Endothelial cell of umbilical vein (primary cell): ENCODE measurements around the gene ARHGEF12. TPM values are rescaled to one million over a fixed set of nuclear protein-coding genes. Genes with fewer than 3 reads are reported as not detected.

Source experiments
- BruUV-seq: library from RNA; stranded (reverse); fragments of 400-500 nt; replicated peaks from 2 replicates; lab custom pipeline; 2021; lab: Mats Ljungman, UMichigan
- CTCF ChIA-PET: fragments of 300-600, 350-600 bp; sonication (Branson Sonifier 250); formaldehyde crosslinking; loops from one replicate; lab custom pipeline; 2021; ENCODE audit warnings: antibody characterized with exemption, inconsistent platforms; lab: Charles Lee
- POLR2A ChIA-PET: fragments of 300-600, 350-600 bp; sonication (Branson Sonifier 250); formaldehyde crosslinking; loops from one replicate; lab custom pipeline; 2021; ENCODE audit warnings: antibody characterized with exemption, inconsistent platforms; lab: Charles Lee
- DNase-seq: peaks from one replicate; pipeline ENCODE4 v3.0.0-alpha.2; 2011; ENCODE audit warnings: low read depth, low spot score
- FAIRE-seq: peaks from 2 replicates; lab custom pipeline; 2011; peaks lifted over from hg19 to GRCh38; lab: Jason Lieb, UNC
- H2AFZ ChIP-seq: 2 replicates; pipeline ENCODE4 v1.6.0; 2012; ENCODE audit warnings: low read depth, low read length, control low read depth, inconsistent platforms
- H3K27ac ChIP-seq: 2 replicates; pipeline ENCODE4 v1.5.1; 2011; ENCODE audit warnings: low read depth, mild to moderate bottlenecking, control low read depth, low read length, moderate library complexity; ENCODE audit not compliant: insufficient read depth
- H3K27me3 ChIP-seq, 2 experiments: 2 replicates each; pipeline versions ENCODE4 v1.6.0 to v1.6.1; 2011; ENCODE audit warnings: low read length in 2 of 2, mixed read lengths in 1 of 2; ENCODE audit not compliant: control insufficient read depth in 2 of 2, insufficient read depth in 2 of 2
- H3K36me3 ChIP-seq, 2 experiments: 2 replicates in 1 of 2; 3 replicates in 1 of 2; pipeline ENCODE4 v1.5.1; 2011; ENCODE audit warnings: low read length in 2 of 2, mild to moderate bottlenecking in 1 of 2, moderate library complexity in 1 of 2; ENCODE audit not compliant: control insufficient read depth in 2 of 2, insufficient read depth in 2 of 2; ENCODE audit errors: extremely low read depth in 1 of 2
- H3K4me1 ChIP-seq: 3 replicates; pipeline ENCODE4 v1.5.1; 2011; ENCODE audit warnings: mild to moderate bottlenecking, low read length; ENCODE audit not compliant: control insufficient read depth, insufficient read depth; ENCODE audit errors: extremely low read depth
- H3K4me2 ChIP-seq: 2 replicates; pipeline ENCODE4 v1.6.1; 2011; ENCODE audit warnings: low read length, control low read depth, mixed read lengths; ENCODE audit not compliant: insufficient read depth
- H3K4me3 ChIP-seq, 3 experiments: fragments of 200-600 bp in 1 of 3; sonication (generic), shearing (Covaris generic) in 1 of 3; replicated peaks in 1 of 3; 2 replicates each; pipeline ENCODE4 v1.5.1; 2011 to 2016; ENCODE audit warnings: control low read depth in 3 of 3, low read length in 3 of 3, mild to moderate bottlenecking in 2 of 3, inconsistent platforms in 1 of 3, low read depth in 1 of 3, moderate library complexity in 1 of 3; ENCODE audit not compliant: insufficient read depth in 1 of 3
- H3K79me2 ChIP-seq: 2 replicates; pipeline ENCODE4 v1.6.0; 2012; ENCODE audit warnings: low read length, inconsistent platforms; ENCODE audit not compliant: control insufficient read depth, insufficient read depth
- H3K9ac ChIP-seq: replicated peaks from 2 replicates; pipeline ENCODE3; 2011; ENCODE audit warnings: low read length, control low read depth; ENCODE audit not compliant: insufficient read depth; ENCODE audit errors: extremely low read depth
- H3K9me1 ChIP-seq: replicated peaks from 3 replicates; pipeline ENCODE4 v1.6.0; 2011; ENCODE audit warnings: mild to moderate bottlenecking, low read length; ENCODE audit not compliant: control insufficient read depth, insufficient read depth; ENCODE audit errors: extremely low read depth
- H3K9me3 ChIP-seq: replicated peaks from 2 replicates; pipeline ENCODE4 v1.5.1; 2012; ENCODE audit warnings: low read length, inconsistent platforms; ENCODE audit not compliant: control insufficient read depth, insufficient read depth
- H4K20me1 ChIP-seq: replicated peaks from 2 replicates; pipeline ENCODE3; 2011; ENCODE audit warnings: mild to moderate bottlenecking, low read length; ENCODE audit not compliant: control insufficient read depth, insufficient read depth; ENCODE audit errors: extremely low read depth
- EZH2 ChIP-seq: IDR thresholded peaks from 2 replicates; pipeline ENCODE4 v1.6.1; 2012; ENCODE audit warnings: borderline replicate concordance, low read depth, mild to moderate bottlenecking, moderate library complexity, low read length, inconsistent platforms; ENCODE audit not compliant: severe bottlenecking
- FOS ChIP-seq: IDR thresholded peaks from 2 replicates; pipeline ENCODE4 v1.6.1; 2011; ENCODE audit warnings: mild to moderate bottlenecking, low read length, moderate library complexity, borderline replicate concordance; ENCODE audit not compliant: insufficient read depth
- JUN ChIP-seq: IDR thresholded peaks from 2 replicates; pipeline ENCODE4 v1.6.1; 2011; ENCODE audit warnings: borderline replicate concordance, low read depth; ENCODE audit not compliant: insufficient read length, insufficient read depth
- POLR2AphosphoS5 ChIP-seq: IDR thresholded peaks from 2 replicates; pipeline ENCODE4 v1.6.1; 2012; ENCODE audit warnings: low read depth, mild to moderate bottlenecking, control low read depth, low read length, moderate library complexity; ENCODE audit not compliant: insufficient read depth
- dilution Hi-C: fragments of 300-500 bp; cut with MboI; formaldehyde crosslinking; loops from one replicate; pipeline ENCODE4 v1.15.0; 2019; ENCODE audit warnings: low sequenced_read_pairs; ENCODE audit not compliant: extremely low pct_ligation_motif_present
- intact Hi-C: fragments of 100-400 bp; cut with micrococcal nuclease; formaldehyde crosslinking; loops from one replicate; pipeline ENCODE4 v1.10.0; 2022
- polyA plus RNA-seq, 4 experiments: library from polyadenylated mRNA; depleted of rRNA in 3 of 4; stranded (reverse) in 3 of 4; unstranded in 1 of 4; fragments of >200 nt; gene quantifications; 2 replicates each; pipeline versions ENCODE4 v1.2.1 to v1.2.3, GENCODE V29; 2011 to 2012; ENCODE audit warnings: missing spikeins in 1 of 4
- total RNA-seq: library from RNA; stranded (reverse); gene quantifications from 2 replicates; pipeline ENCODE4 v1.2.3, GENCODE V29; 2021

Gene ARHGEF12
- total and polyA plus RNA-seq, 2 donors (not counting 3 experiments of a cell fraction or from before 2014, with no cell fraction given), result 20.9 to 125 TPM

DNA sequence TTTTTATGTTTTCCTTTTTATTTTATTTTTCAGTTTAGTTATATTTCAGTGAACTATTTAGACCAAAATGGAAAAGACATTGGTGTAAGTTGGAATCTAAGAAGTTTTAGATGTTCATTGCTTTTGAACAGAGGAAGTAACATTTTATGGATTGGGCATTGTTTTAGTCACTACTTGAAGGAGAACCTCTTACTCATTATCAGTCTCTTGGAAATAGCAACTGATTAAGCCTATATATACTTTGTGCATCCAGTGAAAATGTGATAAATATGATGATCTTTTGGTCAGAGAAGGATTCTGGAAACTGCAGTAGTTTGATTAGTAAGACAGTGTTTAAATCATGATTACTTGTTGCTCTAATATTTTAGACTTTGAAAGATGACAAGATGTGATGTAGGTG, 14.4 kb downstream of the ARHGEF12 start:
- H2AFZ ChIP-seq, result no peak overlapping the region
- DNase-seq (no peak), FAIRE-seq (no peak)
- POLR2A ChIA-PET, result no interaction called here
- no peak overlapping the region for H3K9ac ChIP-seq
- H3K79me2 ChIP-seq, result peaks cover 96% of the 10 kb centered on the region
- no peak overlapping the region for H3K4me2 ChIP-seq
- H3K27ac ChIP-seq, result no peak overlapping the region
- no peaks in the 10 kb centered on the region for H3K9me1 ChIP-seq
- peaks cover 11% of the 10 kb centered on the region for H4K20me1 ChIP-seq
- intact Hi-C loops (no loop called here), dilution Hi-C loops (no loop called here)
- no peaks in the 10 kb centered on the region for H3K9me3 ChIP-seq
- BruUV-seq, result no TSS peak
- H3K27me3 ChIP-seq, result no peaks in the 10 kb centered on the region
- H3K36me3 ChIP-seq, result peaks cover 0 to 3% of the 10 kb centered on the region in 2 experiments
- CTCF ChIA-PET, result interaction anchor here (0.5 to 1.8 kb wide), 3 partner anchors 9 to 168 kb away, joined by 3 to 7 read pairs (median 3); no protein-coding TSS in a partner anchor
- H3K4me3 ChIP-seq, result no peak overlapping the region
- no peak for TF ChIP-seq FOS
- TF ChIP-seq JUN, result no peak
- no peak for TF ChIP-seq POLR2AphosphoS5
- H3K4me1 ChIP-seq, result peaks cover 11% of the 10 kb centered on the region

DNA sequence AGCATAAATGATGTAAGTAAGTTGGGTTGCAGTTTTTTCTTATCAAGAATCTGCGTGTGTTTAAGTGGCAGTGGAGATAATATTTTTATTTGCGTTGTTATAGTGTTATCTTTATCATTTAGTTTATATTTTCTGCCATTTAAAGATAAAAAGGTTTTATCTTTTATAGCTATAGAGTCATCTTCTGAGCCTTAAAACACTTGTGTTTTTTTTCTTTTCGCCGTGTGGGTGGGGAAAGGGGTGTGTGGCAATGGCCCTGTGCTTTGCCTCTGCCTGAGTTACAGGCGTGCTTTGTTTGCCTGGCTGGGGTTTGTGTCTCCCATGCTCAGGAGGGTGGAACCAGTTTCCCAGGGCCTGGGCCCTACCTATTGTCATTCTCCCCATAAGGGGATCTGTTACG, 16.2 kb downstream of the ARHGEF12 start:
- FAIRE-seq (no peak), DNase-seq (no peak)
- Histone ChIP-seq H3K9ac (no peak overlapping the region), H3K4me3 (no peak overlapping the region), H3K27me3 (no peaks in the 10 kb centered on the region), H3K79me2 (peaks cover 96% of the 10 kb centered on the region), H4K20me1 (peaks cover 10% of the 10 kb centered on the region), H3K9me3 (no peaks in the 10 kb centered on the region), H3K4me1 (peaks cover 2% of the 10 kb centered on the region), H3K27ac (no peak overlapping the region), H3K36me3 (peaks cover 0 to 3% of the 10 kb centered on the region in 2 experiments), H3K9me1 (no peaks in the 10 kb centered on the region), H2AFZ (no peak overlapping the region), H3K4me2 (no peak overlapping the region)
- dilution Hi-C loops, result no loop called here
- no TSS peak for BruUV-seq
- intact Hi-C loops, result no loop called here
- CTCF ChIA-PET, result interaction anchor here (1.1 kb wide), 1 partner anchor 10 kb away, joined by 4 read pairs; no protein-coding TSS in a partner anchor
- no peak for TF ChIP-seq EZH2
- POLR2A ChIA-PET, result no interaction called here
